Fibroblast of mammary gland (primary cell): ENCODE results near the gene ZNF664.

Source experiments
- DNase-seq: peaks from one replicate; pipeline ENCODE4 v3.0.0-alpha.2; 2010; ENCODE audit warnings: low read depth
- H3K4me3 ChIP-seq: 2 replicates; pipeline ENCODE4 v1.5.1; 2011; ENCODE audit warnings: low read depth, mild to moderate bottlenecking, low read length, moderate library complexity; ENCODE audit not compliant: control insufficient read depth
- CTCF ChIP-seq: conservative IDR thresholded peaks from 2 replicates; pipeline ENCODE4 v1.5.1; 2011; ENCODE audit warnings: low read depth, low read length, inconsistent platforms; ENCODE audit not compliant: control insufficient read depth, insufficient read depth

Gene ZNF664

DNA sequence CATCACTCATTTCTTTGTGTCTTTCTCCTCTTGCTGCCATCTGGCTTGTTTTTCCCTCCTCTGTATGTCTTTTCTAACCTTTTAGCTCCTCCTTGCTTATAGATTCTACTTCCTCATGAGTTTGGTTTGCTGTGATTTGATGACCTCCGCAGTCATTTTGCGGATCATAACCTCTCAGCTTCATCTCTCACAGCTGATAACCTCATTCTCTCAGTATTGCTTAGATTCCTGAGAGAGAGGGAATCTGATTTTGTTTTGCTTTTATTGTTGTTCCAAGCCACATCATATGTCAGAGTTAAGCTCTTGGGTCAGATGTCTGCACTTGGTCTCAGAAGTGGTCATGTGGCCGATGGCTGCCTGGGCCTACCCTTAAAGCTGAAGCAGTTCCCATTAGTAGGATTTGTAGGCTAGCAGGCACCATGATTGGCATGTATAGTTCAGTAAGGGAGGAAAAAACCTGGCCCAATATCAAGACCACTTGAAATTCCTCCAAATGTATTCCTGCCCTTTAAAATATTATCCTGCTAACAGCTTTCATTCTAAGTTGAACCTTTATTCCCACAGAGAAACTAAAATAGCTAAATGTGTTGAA lies 13.5 kb downstream of the ZNF664 start:
- DNase-seq: no peak
- no peak overlapping the region for H3K4me3 ChIP-seq
- no peak for TF ChIP-seq CTCF

DNA sequence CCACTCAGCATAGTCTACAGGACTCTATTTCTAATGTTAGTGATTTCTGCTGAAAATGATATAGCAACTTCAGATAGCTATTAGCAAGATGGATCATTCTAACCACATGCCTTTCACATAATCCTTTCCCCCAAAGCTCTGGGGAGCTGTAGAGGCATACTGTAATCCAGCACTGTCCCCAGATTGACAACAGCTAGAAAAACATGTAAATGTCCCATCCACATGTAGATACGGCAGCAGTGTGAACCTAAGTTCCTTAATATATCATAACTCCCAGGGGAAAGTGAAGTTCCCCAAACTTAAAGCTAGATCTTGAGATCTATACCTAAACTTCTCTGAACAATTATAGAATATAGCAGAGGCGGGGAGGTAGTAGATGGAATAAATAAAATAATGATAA lies 14.0 kb downstream of the ZNF664 start:
- H3K4me3 ChIP-seq: no peak overlapping the region
- no peak for TF ChIP-seq CTCF
- no peak for DNase-seq

DNA sequence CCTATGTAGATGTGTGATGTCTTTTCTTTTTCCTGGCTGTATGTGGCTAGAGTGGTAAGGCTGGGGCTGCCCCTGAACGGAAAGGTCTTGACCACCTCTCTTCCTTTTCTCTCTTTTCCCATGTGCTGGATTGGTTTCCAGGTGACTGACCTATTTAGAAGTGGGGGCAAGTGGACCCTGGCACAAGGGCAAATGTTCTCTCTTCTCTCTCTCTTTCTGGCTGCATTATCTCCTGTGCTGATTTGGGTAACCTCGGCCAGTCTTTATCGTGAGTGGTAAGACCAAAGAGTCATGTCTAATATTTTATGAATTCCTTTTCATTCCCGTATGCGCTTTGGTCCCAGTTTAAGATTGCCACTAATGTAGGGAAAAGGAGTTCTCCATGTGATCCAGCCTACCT lies 16.2 kb downstream of the ZNF664 start:
- TF ChIP-seq CTCF: no peak
- no peak for DNase-seq
- no peak overlapping the region for H3K4me3 ChIP-seq

- DNase-seq: no peak
- no peak overlapping the region for H3K4me3 ChIP-seq
- TF ChIP-seq CTCF: no peak
These were observed 16.7 kb downstream of the ZNF664 start for GRCh38 chr12:123989753-123990152.

GRCh38 chr12:123990511-123990910 lies 17.5 kb downstream of the ZNF664 start:
- TF ChIP-seq CTCF: no peak
- DNase-seq: peak; percentile 78
- H3K4me3 ChIP-seq: no peak overlapping the region

DNA sequence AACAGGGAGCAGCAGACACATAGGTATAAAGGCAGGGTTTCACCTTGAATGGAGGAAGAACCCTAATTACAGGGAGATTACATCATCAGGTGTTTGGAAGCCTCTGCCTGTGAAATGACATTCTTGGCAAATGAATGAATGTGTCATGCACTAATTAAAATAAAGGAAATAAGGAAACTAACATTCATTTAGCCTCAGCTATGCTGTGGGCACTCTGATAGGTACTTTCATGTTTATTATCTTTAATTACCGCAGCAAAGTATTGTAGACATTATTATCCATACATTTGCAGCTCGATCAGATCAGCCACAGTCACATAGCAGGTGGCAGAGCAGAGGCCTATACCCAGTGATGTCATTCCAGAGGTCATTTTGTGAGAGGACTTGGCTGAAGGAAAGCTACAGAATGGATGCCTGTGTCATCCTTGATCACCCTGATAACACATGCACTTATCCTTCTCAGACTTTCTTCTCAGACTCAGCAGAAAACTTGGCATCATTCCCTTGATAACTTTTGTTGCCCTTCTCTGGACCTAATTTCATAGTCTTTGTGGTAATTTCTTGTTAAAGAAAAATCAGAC lies 18.4 kb downstream of the ZNF664 start:
- H3K4me3 ChIP-seq: no peak overlapping the region
- no peak for DNase-seq
- TF ChIP-seq CTCF: no peak
